DLD1 (cell line): Measurements from ENCODE around the gene KCNT2.
"Not testable (repeated sequence)": the region's sequence is repeated elsewhere in the genome, so short reads cannot be mapped to it uniquely, and the experiment has no call there.

Experiments
- in situ Hi-C: cut with HindIII; loops from 2 replicates; pipeline ENCODE4 v1.10.0; 2017; ENCODE audit warnings: low sequenced_read_pairs

KCNT2 gene

GRCh38 chr1:196593955-196594354 is 14.3 kb downstream of the KCNT2 start:
- in situ Hi-C loops: no loop called here

GRCh38 chr1:196590959-196591358 is 17.3 kb downstream of the KCNT2 start:
- in situ Hi-C loops: no loop called here

- in situ Hi-C loops: no loop called here
Measured at GRCh38 chr1:196590012-196590708, 18.1 kb downstream of the KCNT2 start.

- in situ Hi-C loops: no loop called here
Measured at GRCh38 chr1:196584696-196585095, 23.5 kb downstream of the KCNT2 start.

- in situ Hi-C loops: no loop called here
Measured at GRCh38 chr1:196577386-196577785, 30.9 kb downstream of the KCNT2 start.

- in situ Hi-C loops: no loop called here
Measured at GRCh38 chr1:196573226-196573625, 35.0 kb downstream of the KCNT2 start.

- in situ Hi-C loops: no loop called here
Measured at GRCh38 chr1:196567238-196567637, 41.0 kb downstream of the KCNT2 start.

- in situ Hi-C loops: no loop called here
Measured at GRCh38 chr1:196563768-196564167, 44.5 kb downstream of the KCNT2 start.

- in situ Hi-C loops: no loop called here
Measured at GRCh38 chr1:196559314-196559713, 48.9 kb downstream of the KCNT2 start.

- in situ Hi-C loops: no loop called here
Measured at GRCh38 chr1:196558411-196558810, 49.8 kb downstream of the KCNT2 start.

GRCh38 chr1:196557797-196558196 is 50.4 kb downstream of the KCNT2 start:
- in situ Hi-C loops: no loop called here

GRCh38 chr1:196550731-196551130 is 57.5 kb downstream of the KCNT2 start:
- in situ Hi-C loops: no loop called here

- in situ Hi-C loops: no loop called here
Measured at GRCh38 chr1:196546272-196547111, 61.7 kb downstream of the KCNT2 start.

- in situ Hi-C loops: no loop called here
Measured at GRCh38 chr1:196545222-196545621, 63.0 kb downstream of the KCNT2 start.

GRCh38 chr1:196544617-196545016 is 63.6 kb downstream of the KCNT2 start:
- in situ Hi-C loops: no loop called here

GRCh38 chr1:196543833-196544232 is 64.4 kb downstream of the KCNT2 start:
- in situ Hi-C loops: no loop called here

GRCh38 chr1:196538473-196538872 is 69.8 kb downstream of the KCNT2 start:
- in situ Hi-C loops: no loop called here

GRCh38 chr1:196535727-196536126 is 72.5 kb downstream of the KCNT2 start:
- in situ Hi-C loops: no loop called here

GRCh38 chr1:196531737-196532524 is 76.3 kb downstream of the KCNT2 start:
- in situ Hi-C loops: no loop called here

- in situ Hi-C loops: no loop called here
Measured at GRCh38 chr1:196527919-196528318, 80.3 kb downstream of the KCNT2 start.

GRCh38 chr1:196522574-196523345 is 85.5 kb downstream of the KCNT2 start:
- in situ Hi-C loops: not testable (repeated sequence)
